HepG2 (cell line): ENCODE results near the gene SLC16A5. TPM values are rescaled to one million over a fixed set of nuclear protein-coding genes. Genes with fewer than 3 reads are reported as not detected.

Experiments
- ATM ChIP-seq: fragments of 450-650 bp; IDR thresholded peaks from 2 replicates; pipeline ENCODE4 v1.7.1; 2017; ENCODE audit warnings: mild to moderate bottlenecking, borderline replicate concordance
- CREB1 ChIP-seq, 2 experiments: fragments of 450-650 bp in 1 of 2; IDR thresholded peaks; 2 replicates each; pipeline ENCODE4 v1.6.1; 2016 to 2017; ENCODE audit warnings: control low read depth in 1 of 2, mild to moderate bottlenecking in 1 of 2, missing compliant biosample characterization in 1 of 2, missing genetic modification characterization in 1 of 2
- DBP ChIP-seq: sonication (generic); formaldehyde crosslinking; IDR thresholded peaks from 2 replicates; pipeline ENCODE4 v1.4.0; 2020; ENCODE audit warnings: missing genetic modification reagents; ENCODE audit errors: not compliant biosample characterization
- ELF3 ChIP-seq: IDR thresholded peaks from 2 replicates; pipeline ENCODE4 v1.6.1; 2016; ENCODE audit warnings: missing genetic modification reagents, missing compliant biosample characterization
- ETV6 ChIP-seq: sonication (generic); formaldehyde crosslinking; conservative IDR thresholded peaks from 2 replicates; pipeline ENCODE4 v1.4.0; 2020; ENCODE audit warnings: missing genetic modification reagents
- FOXA1 ChIP-seq, 2 experiments: fragments of 450-650 bp in 1 of 2; sonication (generic) in 1 of 2; formaldehyde crosslinking in 1 of 2; IDR thresholded peaks; 2 replicates each; pipeline versions ENCODE4 v1.4.0 to v1.6.1; 2016 to 2020; ENCODE audit warnings: missing genetic modification reagents in 1 of 2
- KMT2B ChIP-seq: IDR thresholded peaks from 2 replicates; pipeline ENCODE4 v1.6.1; 2016; ENCODE audit warnings: missing genetic modification reagents, missing compliant biosample characterization
- MYPOP ChIP-seq: sonication (generic); formaldehyde crosslinking; IDR thresholded peaks from 2 replicates; pipeline ENCODE4 v1.8.1; 2023; ENCODE audit warnings: mild to moderate bottlenecking, moderate library complexity, missing genetic modification reagents
- REL ChIP-seq: sonication (generic); formaldehyde crosslinking; conservative IDR thresholded peaks from 2 replicates; pipeline ENCODE4 v1.8.0; 2022; ENCODE audit warnings: mild to moderate bottlenecking, missing genetic modification reagents, moderate library complexity
- RFX5 ChIP-seq: IDR thresholded peaks from 2 replicates; pipeline ENCODE4 v1.6.1; 2011; ENCODE audit warnings: low read depth, low read length, improper control_type of control experiment
- SETDB1 ChIP-seq: sonication (generic); formaldehyde crosslinking; IDR thresholded peaks from 2 replicates; pipeline ENCODE4 v1.5.1; 2020; ENCODE audit warnings: missing genetic modification reagents, mild to moderate bottlenecking, borderline replicate concordance
- SIN3B ChIP-seq: fragments of 150-350 bp; IDR thresholded peaks from 2 replicates; pipeline ENCODE4 v1.6.1; 2014; ENCODE audit warnings: low read length
- SIX1 ChIP-seq: sonication (generic); formaldehyde crosslinking; IDR thresholded peaks from 2 replicates; pipeline ENCODE4 v1.4.0; 2020; ENCODE audit warnings: missing genetic modification reagents, borderline replicate concordance
- TAF1 ChIP-seq: sonication (generic); formaldehyde crosslinking; IDR thresholded peaks from 2 replicates; pipeline ENCODE4 v1.4.0; 2020; ENCODE audit warnings: missing genetic modification reagents
- THAP8 ChIP-seq: sonication (generic); formaldehyde crosslinking; IDR thresholded peaks from 2 replicates; pipeline ENCODE4 v1.5.1; 2020; ENCODE audit warnings: missing genetic modification reagents, mild to moderate bottlenecking, borderline replicate concordance
- TMF1 ChIP-seq: sonication (generic); formaldehyde crosslinking; IDR thresholded peaks from 2 replicates; pipeline ENCODE4 v1.8.1; 2022; ENCODE audit warnings: low read depth, missing genetic modification reagents
- YEATS2 ChIP-seq: sonication (generic); formaldehyde crosslinking; IDR thresholded peaks from 2 replicates; pipeline ENCODE4 v1.4.0; 2020; ENCODE audit warnings: missing genetic modification reagents, borderline replicate concordance
- ZC3H13 ChIP-seq: sonication (generic); formaldehyde crosslinking; IDR thresholded peaks from 2 replicates; pipeline ENCODE4 v1.8.1; 2023; ENCODE audit warnings: mild to moderate bottlenecking, missing genetic modification reagents, moderate library complexity
- ZKSCAN8 ChIP-seq: IDR thresholded peaks from 2 replicates; pipeline ENCODE4 v1.6.1; 2016; ENCODE audit warnings: borderline replicate concordance, missing genetic modification reagents, missing compliant biosample characterization
- ZNF335 ChIP-seq: sonication (generic); formaldehyde crosslinking; IDR thresholded peaks from 2 replicates; pipeline ENCODE4 v1.4.0; 2020; ENCODE audit warnings: missing genetic modification reagents
- ZNF362 ChIP-seq: sonication (generic); formaldehyde crosslinking; IDR thresholded peaks from 2 replicates; pipeline ENCODE4 v1.4.0; 2020; ENCODE audit warnings: missing genetic modification reagents, mild to moderate bottlenecking, borderline replicate concordance
- ZNF441 ChIP-seq: sonication (generic); formaldehyde crosslinking; IDR thresholded peaks from 2 replicates; pipeline ENCODE4 v1.7.0; 2021; ENCODE audit warnings: missing genetic modification reagents, borderline replicate concordance
- ZNF790 ChIP-seq: sonication (generic); formaldehyde crosslinking; IDR thresholded peaks from 2 replicates; pipeline ENCODE4 v1.8.0; 2022; ENCODE audit warnings: missing genetic modification reagents, mild to moderate bottlenecking, borderline replicate concordance
- polyA plus RNA-seq, 8 experiments: library from polyadenylated mRNA; depleted of rRNA in 3 of 8; stranded (reverse) in 7 of 8; unstranded in 1 of 8; fragments of >200 nt; fragmentation: Illumina TruSeq in 4 of 8; extraction: Trizol in 4 of 8; gene quantifications; 2 replicates each; pipeline versions ENCODE4 v1.2.1 to v1.2.3, GENCODE V29; 2011 to 2016; ENCODE audit warnings: low read depth in 4 of 8, missing spikeins in 1 of 8, mixed read lengths in 1 of 8; ENCODE audit not compliant: insufficient read depth in 1 of 8
- total RNA-seq, 5 experiments: library from RNA; depleted of rRNA; stranded (reverse); fragments of >200 nt; fragmentation: Illumina TruSeq; extraction: Trizol; gene quantifications; 2 replicates each; pipeline ENCODE4 v1.2.3, GENCODE V29; 2016; ENCODE audit warnings: low read depth in 1 of 5

SLC16A5 gene
- total and polyA plus RNA-seq, 2 of the 13 experiments (the other 11 are each of a cell fraction or from before 2014, with no cell fraction given): 0.69 to 5.6 TPM

GRCh38 chr17:75153780-75154194 is 66.0 kb downstream of the SLC16A5 start (continued):
- TF ChIP-seq ETV6 (CRISPR knock-in tag) (no peak), ZKSCAN8 (CRISPR knock-in tag) (no peak), ATM (no peak), FOXA1 (IDR thresholded peaks at IDR 0.05) (no peak), FOXA1 (CRISPR knock-in tag; IDR thresholded peaks at IDR 0.05) (no peak), ZNF790 (no peak), KMT2B (CRISPR knock-in tag) (no peak), TMF1 (CRISPR knock-in tag) (no peak), ZNF362 (no peak), MYPOP (CRISPR knock-in tag) (no peak), SIN3B (no peak), ELF3 (CRISPR knock-in tag) (no peak), THAP8 (CRISPR knock-in tag) (no peak), CREB1 (IDR thresholded peaks at IDR 0.05) (no peak), CREB1 (CRISPR knock-in tag; IDR thresholded peaks at IDR 0.05) (no peak), DBP (CRISPR knock-in tag) (no peak), SIX1 (CRISPR knock-in tag) (no peak), ZNF441 (CRISPR knock-in tag) (no peak; the same call in 1 of the 2 replicates), REL (CRISPR knock-in tag) (peak; percentile 51; the same call in 1 of the 2 replicates), TAF1 (CRISPR knock-in tag) (no peak), SETDB1 (no peak), YEATS2 (CRISPR knock-in tag) (no peak), ZNF335 (CRISPR knock-in tag) (no peak), RFX5 (no peak), ZC3H13 (CRISPR knock-in tag) (0 out of 2 replicates have a peak, but pooled peaks have one; percentile 24)
